ENCODE results near the gene NDUFA12. TPM values are rescaled to one million over a fixed set of nuclear protein-coding genes. Genes with fewer than 3 reads are reported as not detected.

NDUFA12 gene
- total RNA-seq, 6 experiments from 2014 or later = 104 to 149 (median 140) TPM

DNA sequence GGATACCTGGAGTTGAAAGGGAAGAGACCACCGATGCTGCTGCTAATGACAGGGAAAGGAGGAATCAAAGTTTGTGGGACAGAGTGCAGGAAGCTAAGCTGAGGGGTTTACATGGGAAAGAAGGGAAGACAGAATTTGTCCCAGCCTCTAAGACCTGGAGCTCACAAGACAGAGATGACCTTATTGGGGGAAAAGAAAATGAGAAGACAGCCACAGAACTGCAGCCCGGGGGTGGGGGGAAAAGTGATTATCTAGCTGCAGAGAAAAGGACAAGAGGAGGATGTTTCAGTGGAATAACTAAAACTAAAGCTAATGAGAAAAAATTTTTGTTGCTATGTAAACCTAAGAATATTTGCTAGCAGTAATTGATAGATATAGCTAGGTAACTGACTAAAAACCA is 30.7 kb downstream of the NDUFA12 start:
- no peak overlapping the region for H3K4me3 Mint-ChIP-seq

DNA sequence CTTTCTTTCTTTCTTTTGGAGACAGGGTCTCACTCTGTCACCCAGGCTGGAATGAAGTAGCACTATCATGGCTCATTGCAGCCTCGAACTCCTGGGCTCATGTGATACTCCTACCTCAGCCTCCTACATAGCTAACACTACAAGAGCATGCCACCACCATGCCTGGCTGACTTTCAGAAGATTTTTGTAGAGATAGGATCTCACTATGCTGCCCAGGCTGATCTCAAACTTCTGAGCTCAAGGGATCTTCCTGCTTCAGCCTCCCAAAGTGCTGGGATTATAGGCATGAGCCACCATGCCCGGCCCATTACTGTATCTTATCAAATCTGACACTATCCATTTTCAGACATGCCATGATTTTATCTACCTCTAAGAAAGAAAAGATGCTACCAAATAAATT is 31.6 kb downstream of the NDUFA12 start:
- TF ChIP-seq, protein P1, sequence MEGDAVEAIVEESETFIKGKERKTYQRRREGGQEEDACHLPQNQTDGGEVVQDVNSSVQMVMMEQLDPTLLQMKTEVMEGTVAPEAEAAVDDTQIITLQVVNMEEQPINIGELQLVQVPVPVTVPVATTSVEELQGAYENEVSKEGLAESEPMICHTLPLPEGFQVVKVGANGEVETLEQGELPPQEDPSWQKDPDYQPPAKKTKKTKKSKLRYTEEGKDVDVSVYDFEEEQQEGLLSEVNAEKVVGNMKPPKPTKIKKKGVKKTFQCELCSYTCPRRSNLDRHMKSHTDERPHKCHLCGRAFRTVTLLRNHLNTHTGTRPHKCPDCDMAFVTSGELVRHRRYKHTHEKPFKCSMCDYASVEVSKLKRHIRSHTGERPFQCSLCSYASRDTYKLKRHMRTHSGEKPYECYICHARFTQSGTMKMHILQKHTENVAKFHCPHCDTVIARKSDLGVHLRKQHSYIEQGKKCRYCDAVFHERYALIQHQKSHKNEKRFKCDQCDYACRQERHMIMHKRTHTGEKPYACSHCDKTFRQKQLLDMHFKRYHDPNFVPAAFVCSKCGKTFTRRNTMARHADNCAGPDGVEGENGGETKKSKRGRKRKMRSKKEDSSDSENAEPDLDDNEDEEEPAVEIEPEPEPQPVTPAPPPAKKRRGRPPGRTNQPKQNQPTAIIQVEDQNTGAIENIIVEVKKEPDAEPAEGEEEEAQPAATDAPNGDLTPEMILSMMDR (IDR thresholded peaks at IDR 0.05) = no peak
- Mint-ChIP-seq H3K4me1 (ENCODE audit: low read depth) (peaks cover 20% of the 10 kb centered on the region), H3K4me3 (no peak overlapping the region), H3K27me3 (ENCODE audit: insufficient read depth) (no peaks in the 10 kb centered on the region; the same call in 1 of the 2 replicates), H3K9me3 (no peaks in the 10 kb centered on the region), H3K27ac (no peak overlapping the region), H3K36me3 (ENCODE audit: low read depth) (peaks cover 25% of the 10 kb centered on the region)
- DNase-seq = no peak

More for the DNA sequence above, 30.7 kb downstream of the NDUFA12 start:
- peaks cover 20% of the 10 kb centered on the region for H3K4me1 Mint-ChIP-seq (ENCODE audit: low read depth)
- no peaks in the 10 kb centered on the region for H3K9me3 Mint-ChIP-seq
- peak overlapping the region; percentile 41 for H3K27ac Mint-ChIP-seq
- no peaks in the 10 kb centered on the region; the same call in 1 of the 2 replicates for H3K27me3 Mint-ChIP-seq (ENCODE audit: insufficient read depth)
- H3K36me3 Mint-ChIP-seq (ENCODE audit: low read depth) = peaks cover 25% of the 10 kb centered on the region
- DNase-seq = no peak
- TF ChIP-seq, protein P1 (IDR thresholded peaks at IDR 0.05) = no peak

DNA sequence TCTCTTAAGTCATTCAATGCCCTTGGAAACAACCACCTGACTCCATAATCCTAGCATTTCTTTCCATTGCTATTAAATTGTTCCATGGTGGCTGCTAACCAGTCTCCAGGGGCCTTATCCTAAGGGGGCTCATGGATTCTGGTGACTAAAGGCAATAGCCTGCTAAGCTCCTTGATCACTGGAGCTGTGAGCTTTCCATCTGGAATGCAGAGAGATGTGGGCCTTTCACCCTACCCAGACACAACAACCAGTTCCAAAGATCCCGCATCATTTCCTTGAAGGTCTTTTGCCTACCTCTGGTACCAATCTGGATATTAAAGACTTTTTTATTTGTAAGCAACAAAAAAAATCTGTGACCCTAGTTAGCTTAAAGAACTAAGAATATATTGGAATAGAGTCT is 32.9 kb downstream of the NDUFA12 start:
- DNase-seq = no peak

DNA sequence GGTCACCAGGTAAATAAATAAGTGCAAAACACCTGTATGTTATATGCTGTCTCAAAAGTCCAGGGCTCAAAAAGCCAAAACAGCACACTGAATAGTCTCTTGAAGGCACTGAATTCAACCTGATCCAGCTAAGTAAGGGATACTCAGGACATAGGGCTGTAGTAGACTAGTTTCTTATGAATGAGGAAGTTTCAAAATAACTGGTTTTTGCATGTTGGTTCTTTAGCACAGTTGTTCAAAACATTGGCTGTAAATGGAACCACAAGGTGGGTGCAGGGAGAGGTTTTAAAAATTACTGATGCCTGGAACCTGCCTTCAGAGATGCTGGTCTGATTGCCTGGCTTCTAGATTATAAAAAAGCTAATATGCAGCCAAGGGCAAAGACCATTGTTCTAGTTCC is 34.1 kb downstream of the NDUFA12 start:
- Mint-ChIP-seq H3K9me3 (no peaks in the 10 kb centered on the region), H3K36me3 (ENCODE audit: low read depth) (peaks cover 21% of the 10 kb centered on the region), H3K4me3 (no peak overlapping the region), H3K27ac (no peak overlapping the region), H3K4me1 (ENCODE audit: low read depth) (peaks cover 17% of the 10 kb centered on the region), H3K27me3 (ENCODE audit: insufficient read depth) (no peaks in the 10 kb centered on the region; the same call in 1 of the 2 replicates)
- no peak for DNase-seq
- TF ChIP-seq, protein P1 (IDR thresholded peaks at IDR 0.05) = no peak

More for the DNA sequence above, 32.9 kb downstream of the NDUFA12 start:
- no peaks in the 10 kb centered on the region for H3K9me3 Mint-ChIP-seq
- no peaks in the 10 kb centered on the region; the same call in 1 of the 2 replicates for H3K27me3 Mint-ChIP-seq (ENCODE audit: insufficient read depth)
- no peak overlapping the region for H3K4me3 Mint-ChIP-seq
- no peak overlapping the region for H3K27ac Mint-ChIP-seq
- TF ChIP-seq, protein P1 (IDR thresholded peaks at IDR 0.05) = no peak
- H3K4me1 Mint-ChIP-seq (ENCODE audit: low read depth) = peaks cover 20% of the 10 kb centered on the region
- H3K36me3 Mint-ChIP-seq (ENCODE audit: low read depth) = peaks cover 25% of the 10 kb centered on the region

DNA sequence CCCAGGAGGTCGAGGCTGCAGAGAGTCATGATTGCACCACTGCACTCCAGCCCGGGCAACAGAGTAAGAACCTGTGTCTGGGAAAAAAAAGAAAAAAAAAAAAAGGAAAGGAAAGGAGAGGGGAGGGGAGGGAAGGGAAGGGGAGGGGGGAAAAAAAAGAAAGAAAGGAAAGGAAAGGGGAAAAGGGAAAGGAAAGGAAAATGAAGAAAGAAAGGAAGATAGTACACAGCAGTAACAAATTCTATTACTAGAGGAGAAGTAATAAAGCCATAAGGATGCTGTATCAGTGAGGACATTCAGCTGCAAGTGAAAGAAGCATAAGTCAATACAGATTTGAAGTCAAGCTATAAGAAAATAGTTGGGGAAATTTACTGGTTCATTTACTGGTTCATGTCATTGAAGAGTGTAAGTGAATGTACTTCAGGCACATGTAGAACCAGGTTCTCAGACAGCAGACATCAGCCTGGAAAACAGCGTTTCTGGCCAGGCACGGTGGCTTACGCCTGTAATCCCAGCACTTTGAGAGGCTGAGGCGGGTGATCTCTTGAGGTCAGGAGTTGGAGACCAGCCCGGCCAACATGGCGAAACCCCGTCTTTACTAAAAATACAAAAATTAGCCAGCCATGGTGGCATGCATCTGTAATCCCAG is 37.4 kb downstream of the NDUFA12 start:
- Mint-ChIP-seq H3K27me3 (ENCODE audit: insufficient read depth) (no peaks in the 10 kb centered on the region), H3K4me1 (ENCODE audit: low read depth) (peaks cover 6% of the 10 kb centered on the region; the same call in 1 of the 2 replicates), H3K9me3 (no peaks in the 10 kb centered on the region), H3K27ac (no peak overlapping the region), H3K36me3 (ENCODE audit: low read depth) (peaks cover 7% of the 10 kb centered on the region), H3K4me3 (no peak overlapping the region)
- TF ChIP-seq, protein P1 (IDR thresholded peaks at IDR 0.05) = no peak
- no peak for DNase-seq
